Heart right ventricle (tissue), 16 donors: Measurements from ENCODE around the gene SHISAL2B. TPM values are rescaled to one million over a fixed set of nuclear protein-coding genes. Genes with fewer than 3 reads are reported as not detected.
A peak's percentile ranks its signal among the peaks of the same experiment; 100 is the strongest.

Source experiments
- ATAC-seq, 8 donors: fragments of 200-7000 bp; cut with Tn5 transposase; one replicate each; pipeline ENCODE4 v1.9.1; 2020; ENCODE audit warnings: mild to moderate bottlenecking in 8 of 8, moderate library complexity in 8 of 8, moderate number of reproducible peaks in 1 of 8
- DNase-seq, 2 donors: peaks; one replicate each; pipeline ENCODE4 v3.0.0-alpha.2; 2020
- H3K27ac ChIP-seq, 10 donors: fragments of 200-600 bp; sonication (generic) in 2 of 10; one replicate each; pipeline versions ENCODE4 v1.5.0 to v1.8.0; 2020 to 2022; ENCODE audit warnings: mild to moderate bottlenecking in 3 of 10
- H3K27me3 ChIP-seq, 7 donors: fragments of 200-600 bp; one replicate each; pipeline ENCODE4 v1.8.0; 2021 to 2022; ENCODE audit warnings: mild to moderate bottlenecking in 2 of 7
- H3K36me3 ChIP-seq, 9 donors: fragments of 200-600 bp; sonication (generic) in 1 of 9; one replicate each; pipeline versions ENCODE4 v1.5.0 to v1.8.0; 2020 to 2022; ENCODE audit warnings: mild to moderate bottlenecking in 2 of 9
- H3K4me1 ChIP-seq, 9 donors: fragments of 200-600 bp; sonication (generic) in 1 of 9; one replicate each; pipeline versions ENCODE4 v1.5.0 to v1.8.0; 2020 to 2022; ENCODE audit warnings: mild to moderate bottlenecking in 4 of 9
- H3K4me3 ChIP-seq, 10 donors: fragments of 200-600 bp; sonication (generic) in 2 of 10; one replicate each; pipeline versions ENCODE4 v1.5.0 to v1.8.0; 2020 to 2022; ENCODE audit warnings: mild to moderate bottlenecking in 7 of 10, moderate library complexity in 2 of 10
- H3K9me3 ChIP-seq, 11 donors: fragments of 200-600 bp in 10 of 11; sonication (generic) in 2 of 11; one replicate each; pipeline versions ENCODE4 v1.5.0 to v1.8.0; 2013 to 2022; ENCODE audit warnings: mild to moderate bottlenecking in 2 of 11, control low read depth in 1 of 11, moderate library complexity in 1 of 11
- CTCF ChIP-seq, 9 donors: fragments of 200-600 bp; sonication (generic) in 2 of 9; IDR thresholded peaks; one replicate each; pipeline versions ENCODE4 v1.5.0 to v1.8.0; 2021 to 2022; ENCODE audit warnings: antibody characterized with exemption in 9 of 9, mild to moderate bottlenecking in 5 of 9, moderate library complexity in 1 of 9
- WGBS, 2 donors: extraction: QIAGEN DNeasy Blood & Tissue Kit; methylation state at CpG; one replicate each; pipeline ENCODE4 v1.1.7; 2013; ENCODE audit warnings: inconsistent platforms in 1 of 2; 5-methylcytosine and 5-hydroxymethylcytosine counted together
- intact Hi-C, 10 donors: fragments of 100-400 bp; cut with DNase I; formaldehyde crosslinking; loops; one replicate each; pipeline versions ENCODE4 v1.11.1 to v1.14.2; 2022
- long read RNA-seq, 3 donors: library from polyadenylated mRNA; unstranded; transcript quantifications; one replicate each; pipeline ENCODE4 v2.0.0, GENCODE V29; 2020 to 2021
- polyA plus RNA-seq, 2 donors: library from polyadenylated mRNA; stranded (reverse); fragments of 200-250 nt; gene quantifications; one replicate each; pipeline ENCODE4 v1.2.3, GENCODE V29; 2013
- total RNA-seq, 10 donors: library from RNA; stranded (reverse); fragmentation: NEBNext Ultra II Directional in 3 of 10; extraction: Animal tissue kit (Norgen Biotek cat#: 25700) in 3 of 10; gene quantifications; one replicate each; pipeline versions ENCODE4 v1.2.1 to v1.2.4, GENCODE V29; 2021 to 2023
- donor health status: Arrhythmogenic right ventricular cardiomyopathy.
- donor health status: ischemic (EF 13 %, LVEDD 7.1; RV severe dilation, severe dysfunction).
- donor health status: healthy with polysubstance abuse.
- donor health status: DM: no; HTN: yes; CAD: no.
- donor health status: DM: no; HTN: no; CAD: no.
- donor health status: ischemic (EF 25% LVEDD 6.9; RV normal size, moderate dysfunction).
- donor health status: ischemic (EF 25% LVEDD 5.7; RV mildly dilated, moderate dysfunction).
- donor health status: healthy.
- donor health status: DM: yes; HTN: yes; CAD: no.
- donor health status: Ischemic cardiomyopathy.
- donor health status: ischemic (EF 35%, LVEDD 5.7; RV mildly dilated, moderate dysfunction).
- donor health status: nonischemic (EF 11% LVEDD 7.7; RV severe dilation, severe dysfunction).
- donor health status: DM: yes; HTN: yes; CAD: no.
- donor health status: PGD.
- donor health status: ischemic (EF 29% LVEDD 5.4; RV normal size, mild dysfunction).
- donor health status: nonischemic (EF 23%, LVEDD 6.1; RV moderate dilation, normal function).

SHISAL2B gene
- not detected for total RNA-seq
- polyA plus RNA-seq: not detected
- long read RNA-seq, donor 1: 0 reads
- long read RNA-seq, donor 2: 0 reads
- long read RNA-seq, donor 3: 0 reads

- H3K27ac ChIP-seq: no peak within 1 kb of the TSS
- intact Hi-C loops: no loop called here
- peaks cover 7 to 63% (median 50%) of the 10 kb centered on the region in 7 donors for H3K27me3 ChIP-seq
- H3K9me3 ChIP-seq: peaks cover 0 to 3% (median 0%) of the 10 kb centered on the region in 11 donors
- H3K4me1 ChIP-seq: peaks cover 0 to 12% (median 11%) of the 10 kb centered on the region in 9 donors
- peak within 1 kb of the TSS in 9 of 10 donors; percentile 17 to 45 (median 36) for H3K4me3 ChIP-seq
- DNase-seq (no peak), ATAC-seq (peak in 4 of 8 donors; percentile 11 to 53 (median 42))
- 0 to 1% methylated on average over 66 to 71 of the region's 71 CpGs for WGBS, 2 donors
- no peak for TF ChIP-seq CTCF (IDR thresholded peaks at IDR 0.05)
- no peaks in the 10 kb centered on the region for H3K36me3 ChIP-seq
Measured at GRCh38 chr5:64690417-64691151, at the start of gene SHISAL2B. SHISAL2B (plus strand) TSS chr5:64690503; CDS start chr5:64690624, 121 bp downstream.

DNA sequence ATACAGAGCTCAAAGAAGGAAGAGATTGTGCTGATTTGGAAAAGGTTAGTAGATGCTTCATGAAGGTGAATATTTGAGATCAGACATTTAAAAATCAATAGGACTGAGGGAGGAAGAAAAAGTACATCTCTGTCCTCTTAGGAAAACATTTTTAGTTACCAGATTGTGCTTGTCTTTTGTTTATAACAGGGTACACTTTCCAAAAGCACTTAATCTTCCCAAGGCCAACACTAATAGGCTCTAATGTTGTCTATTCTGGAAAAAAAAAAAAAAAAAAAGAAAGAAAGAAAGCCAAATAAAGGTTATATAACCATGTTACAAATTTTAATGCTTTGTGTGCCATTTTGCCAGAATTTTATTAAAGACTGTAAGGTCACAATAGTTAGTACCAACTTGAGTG lies 45.5 kb upstream of the SHISAL2B start:
- no peak for TF ChIP-seq CTCF (IDR thresholded peaks at IDR 0.05)
- H3K27ac ChIP-seq: no peak overlapping the region
- no peak overlapping the region for H3K4me3 ChIP-seq
- intact Hi-C loops: no loop called here
- ATAC-seq (no peak), DNase-seq (no peak)
- H3K27me3 ChIP-seq: no peaks in the 10 kb centered on the region
- no peaks in the 10 kb centered on the region for H3K4me1 ChIP-seq
- H3K36me3 ChIP-seq: no peaks in the 10 kb centered on the region
- no peaks in the 10 kb centered on the region for H3K9me3 ChIP-seq

DNA sequence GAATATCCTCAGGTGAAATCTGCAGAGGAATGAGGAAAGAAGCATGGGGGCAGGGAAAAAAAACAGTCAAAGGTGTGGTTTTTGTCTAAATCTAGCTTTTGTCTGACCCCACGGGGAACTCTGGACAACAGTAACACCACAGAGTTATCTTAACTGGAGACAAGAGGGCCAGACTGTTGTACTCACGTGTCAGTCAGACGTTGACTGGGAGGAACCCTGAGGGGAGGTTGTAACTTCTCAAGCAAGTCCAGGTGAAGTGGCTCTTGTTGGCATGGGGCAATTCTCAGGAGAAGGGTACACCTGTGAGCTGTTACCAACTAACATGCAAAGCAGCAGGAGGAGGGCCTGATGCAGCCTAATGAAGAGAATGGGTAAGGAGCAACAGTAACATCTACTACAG lies 44.1 kb upstream of the SHISAL2B start:
- Histone ChIP-seq H3K27me3 (no peaks in the 10 kb centered on the region), H3K4me3 (no peak overlapping the region), H3K9me3 (no peaks in the 10 kb centered on the region), H3K36me3 (no peaks in the 10 kb centered on the region), H3K27ac (no peak overlapping the region), H3K4me1 (no peaks in the 10 kb centered on the region)
- intact Hi-C loops: no loop called here
- TF ChIP-seq CTCF (IDR thresholded peaks at IDR 0.05): no peak
- DNase-seq: no peak
- 43 to 49% methylated on average over 3 of the region's 3 CpGs for WGBS, 2 donors
- ATAC-seq: no peak

GRCh38 chr5:64649512-64649911 lies 40.8 kb upstream of the SHISAL2B start:
- no peaks in the 10 kb centered on the region for H3K4me1 ChIP-seq
- intact Hi-C loops: no loop called here
- no peaks in the 10 kb centered on the region for H3K27me3 ChIP-seq
- H3K36me3 ChIP-seq: no peaks in the 10 kb centered on the region
- H3K4me3 ChIP-seq: no peak overlapping the region
- no peaks in the 10 kb centered on the region for H3K9me3 ChIP-seq
- DNase-seq: no peak
- no peak for ATAC-seq
- TF ChIP-seq CTCF (IDR thresholded peaks at IDR 0.05): no peak
- 73 to 75% methylated on average over 2 of the region's 2 CpGs for WGBS, 2 donors
- H3K27ac ChIP-seq: no peak overlapping the region
